ENCODE data around the gene EIF1AD. TPM values are rescaled to one million over a fixed set of nuclear protein-coding genes. Genes with fewer than 3 reads are reported as not detected.

The EIF1AD gene
- total RNA-seq, 1 experiment from 2014 or later = 64.6 TPM

GRCh38 chr11:66046901-66047300 is 44.9 kb upstream of the EIF1AD start:
- Histone ChIP-seq H3K27ac (ENCODE audit: low read length) (no peak overlapping the region), H3K27me3 (ENCODE audit: control insufficient read depth, insufficient read depth, low read length) (no peaks in the 10 kb centered on the region), H3K36me3 (ENCODE audit: control insufficient read depth, insufficient read depth, low read length) (no peaks in the 10 kb centered on the region; the same call in 1 of the 2 replicates), H3K9me3 (ENCODE audit: control insufficient read depth, insufficient read depth, low read depth, low read length) (no peaks in the 10 kb centered on the region), H3K4me3 (ENCODE audit: low read depth in 2 of 2, low read length in 2 of 2) (no peak overlapping the region), H3K4me1 (ENCODE audit: control insufficient read depth, insufficient read depth, low read length) (peaks cover 14% of the 10 kb centered on the region)
- intact Hi-C loops (cut with micrococcal nuclease; ENCODE audit: unreplicated experiment) = no loop called here
- ATAC-seq (no peak), DNase-seq (ENCODE audit: low read depth, low spot score) (no peak)
- CTCF ChIA-PET = interaction anchor here (2.2 kb wide), 1 partner anchor 25 kb away, joined by 9 read pairs; no protein-coding TSS in a partner anchor
- in situ Hi-C loops (cut with HindIII; ENCODE audit: low pct_unique_long_range_greater_than_20kb, low sequenced_read_pairs) = no loop called here
- no TSS peak for BruUV-seq (replicated peaks)
- TF ChIP-seq POLR2AphosphoS5 (IDR thresholded peaks at IDR 0.05; ENCODE audit: low read depth, low read length) (no peak), SIN3A (IDR thresholded peaks at IDR 0.05; ENCODE audit: borderline replicate concordance, insufficient read depth, low read depth, low read length) (no peak), REST (IDR thresholded peaks at IDR 0.05; ENCODE audit: insufficient read depth in 1 of 2, low read depth in 2 of 2, low read length in 1 of 2) (no peak), TCF7L2 (IDR thresholded peaks at IDR 0.05; ENCODE audit: low read depth, low read length) (no peak), CTCF (IDR thresholded peaks at IDR 0.05) (no peak)
- POLR2A ChIA-PET = interaction anchor here (1.3 kb wide), 1 partner anchor 156 kb away, joined by 4 read pairs; no protein-coding TSS in a partner anchor

GRCh38 chr11:66045177-66045639 is 43.3 kb upstream of the EIF1AD start:
- CTCF ChIA-PET = interaction anchor here (0.5 to 2.2 kb wide), 14 partner anchors 9 to 1910 kb away, joined by 3 to 15 read pairs (median 4); partner anchors contain the start of gene FIBP
- POLR2A ChIA-PET = interaction anchor here (1.0 kb wide), 1 partner anchor 11 kb away, joined by 12 read pairs; no protein-coding TSS in a partner anchor
- no peak for DNase-seq (ENCODE audit: low read depth, low spot score)
- Histone ChIP-seq H3K27ac (ENCODE audit: low read length) (no peak overlapping the region), H3K36me3 (ENCODE audit: control insufficient read depth, insufficient read depth, low read length) (no peaks in the 10 kb centered on the region), H3K9me3 (ENCODE audit: control insufficient read depth, insufficient read depth, low read depth, low read length) (no peaks in the 10 kb centered on the region), H3K4me3 (ENCODE audit: low read depth in 2 of 2, low read length in 2 of 2) (no peak overlapping the region), H3K4me1 (ENCODE audit: control insufficient read depth, insufficient read depth, low read length) (peaks cover 3% of the 10 kb centered on the region; the same call in 1 of the 2 replicates), H3K27me3 (ENCODE audit: control insufficient read depth, insufficient read depth, low read length) (no peaks in the 10 kb centered on the region)
- no peak for TF ChIP-seq SIN3A (IDR thresholded peaks at IDR 0.05; ENCODE audit: borderline replicate concordance, insufficient read depth, low read depth, low read length)
- TF ChIP-seq CTCF (IDR thresholded peaks at IDR 0.05) = peak; percentile 99
- intact Hi-C loops (cut with micrococcal nuclease; ENCODE audit: unreplicated experiment) = no loop called here
- in situ Hi-C loops (cut with HindIII; ENCODE audit: low pct_unique_long_range_greater_than_20kb, low sequenced_read_pairs) = no loop called here
- BruUV-seq (replicated peaks) = no TSS peak
- ATAC-seq = peak; percentile 92
